Hematopoietic multipotent progenitor cell treated with erythropoietin and hydrocortisone succinate and interleukin-3 and kit ligand, for 17 days (in vitro differentiated cells): ENCODE results near the gene LPP.

ENCODE experiments used
- DNase-seq: peaks from one replicate; pipeline ENCODE4 v3.0.0-alpha.2; 2015; ENCODE audit warnings: low spot score

Gene LPP

DNA sequence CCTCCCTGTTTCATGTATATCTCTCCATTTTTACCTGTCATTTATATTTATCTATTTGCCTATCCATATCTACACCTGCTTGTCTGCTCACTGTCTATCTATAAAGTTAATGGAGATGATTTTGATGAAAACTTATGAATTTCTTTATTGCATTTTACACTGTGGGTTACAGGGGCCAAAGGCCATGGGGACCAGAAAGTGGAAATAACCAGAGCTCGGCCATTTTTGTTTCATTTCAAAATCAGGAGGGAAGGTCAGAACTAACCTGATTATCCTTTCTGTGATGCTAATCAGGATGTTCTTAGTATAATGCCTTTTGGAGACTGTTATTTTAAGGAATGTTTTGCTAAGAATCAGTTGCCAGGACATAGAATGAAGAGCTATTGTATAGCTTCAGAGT is 147.2 kb downstream of the LPP start:
- no peak for DNase-seq

GRCh38 chr3:188303286-188303799 is 149.4 kb downstream of the LPP start:
- no peak for DNase-seq

GRCh38 chr3:188303823-188304222 is 149.9 kb downstream of the LPP start:
- no peak for DNase-seq

DNA sequence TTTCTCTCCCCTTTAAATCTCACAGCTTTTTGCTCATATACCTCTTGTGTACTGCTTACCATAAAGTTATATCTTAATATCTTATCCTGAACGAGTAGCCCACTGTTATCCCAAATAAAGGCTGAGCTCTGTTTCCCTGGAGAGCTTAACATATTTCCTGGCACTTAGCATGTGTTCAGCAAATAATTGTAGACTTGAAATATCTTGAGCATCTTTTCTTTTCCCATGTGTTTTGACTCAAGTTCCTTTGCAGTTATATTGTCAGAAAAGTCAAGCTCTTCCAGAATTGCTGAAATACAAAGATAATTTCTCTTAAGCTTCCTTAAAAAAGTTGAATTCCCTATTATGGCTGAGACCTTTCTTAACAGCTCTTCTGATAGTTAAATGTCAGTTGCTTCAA is 150.5 kb downstream of the LPP start:
- no peak for DNase-seq

DNA sequence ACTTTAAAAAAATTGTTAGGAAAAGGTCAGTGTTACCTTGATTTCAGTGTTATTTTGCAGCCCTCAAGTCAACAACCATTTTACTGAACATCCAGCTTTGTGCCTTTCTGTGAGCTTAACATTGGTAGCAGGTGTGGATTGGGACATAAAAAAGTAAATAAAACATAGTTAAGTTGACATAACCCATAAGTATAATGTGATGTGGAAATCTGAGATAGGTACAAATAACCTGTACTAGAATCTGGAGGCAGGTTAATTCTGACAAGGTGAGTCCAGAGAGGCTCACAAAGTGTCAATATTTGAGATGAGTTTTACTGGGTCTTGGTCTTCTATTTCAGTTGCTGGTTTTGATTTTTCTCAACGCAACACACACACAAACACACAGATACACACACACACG is 151.3 kb downstream of the LPP start:
- no peak for DNase-seq

- no peak for DNase-seq
These were observed 152.6 kb downstream of the LPP start for GRCh38 chr3:188306435-188307005.

GRCh38 chr3:188309437-188310269 is 155.7 kb downstream of the LPP start:
- no peak for DNase-seq

DNA sequence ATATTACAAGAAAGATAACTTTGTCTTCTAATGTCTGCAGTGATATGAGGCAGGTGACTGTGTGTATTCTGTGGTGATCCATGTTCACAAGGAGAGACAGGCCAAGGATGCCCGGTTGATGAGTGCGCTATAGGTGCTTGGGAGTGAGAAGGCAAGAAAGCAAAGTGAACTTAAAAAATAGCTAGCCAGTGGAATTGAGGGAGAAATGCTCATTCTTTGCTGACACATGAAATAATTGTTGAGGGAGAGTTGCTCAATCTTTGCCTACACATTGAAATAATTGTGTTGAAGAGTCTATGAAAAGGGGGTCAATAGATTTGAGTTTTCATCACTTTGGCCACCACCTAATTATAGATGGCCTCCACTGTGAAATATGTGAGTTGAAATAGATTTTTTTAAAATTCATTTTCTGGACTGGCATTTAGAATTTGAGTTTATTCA is 156.3 kb downstream of the LPP start:
- DNase-seq, result no peak

DNA sequence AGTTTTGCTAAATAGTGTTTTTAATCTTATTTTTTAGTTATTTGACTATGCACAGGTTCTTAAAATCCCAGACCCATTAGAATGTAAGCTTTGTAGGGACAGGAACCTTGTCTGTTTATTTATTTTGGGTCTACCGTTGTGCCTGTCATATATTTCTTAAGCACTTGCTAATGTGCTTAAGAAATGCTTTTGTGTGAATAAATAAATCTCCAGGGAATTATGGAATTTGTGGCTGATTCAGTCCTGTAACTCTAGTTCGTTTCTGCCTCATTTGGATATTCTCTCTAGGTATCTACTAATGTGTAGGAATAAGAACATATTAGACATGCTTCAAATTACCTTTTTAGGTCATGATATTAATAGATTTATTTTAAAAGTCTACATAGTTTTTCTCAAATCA is 161.6 kb downstream of the LPP start:
- DNase-seq, result no peak

DNA sequence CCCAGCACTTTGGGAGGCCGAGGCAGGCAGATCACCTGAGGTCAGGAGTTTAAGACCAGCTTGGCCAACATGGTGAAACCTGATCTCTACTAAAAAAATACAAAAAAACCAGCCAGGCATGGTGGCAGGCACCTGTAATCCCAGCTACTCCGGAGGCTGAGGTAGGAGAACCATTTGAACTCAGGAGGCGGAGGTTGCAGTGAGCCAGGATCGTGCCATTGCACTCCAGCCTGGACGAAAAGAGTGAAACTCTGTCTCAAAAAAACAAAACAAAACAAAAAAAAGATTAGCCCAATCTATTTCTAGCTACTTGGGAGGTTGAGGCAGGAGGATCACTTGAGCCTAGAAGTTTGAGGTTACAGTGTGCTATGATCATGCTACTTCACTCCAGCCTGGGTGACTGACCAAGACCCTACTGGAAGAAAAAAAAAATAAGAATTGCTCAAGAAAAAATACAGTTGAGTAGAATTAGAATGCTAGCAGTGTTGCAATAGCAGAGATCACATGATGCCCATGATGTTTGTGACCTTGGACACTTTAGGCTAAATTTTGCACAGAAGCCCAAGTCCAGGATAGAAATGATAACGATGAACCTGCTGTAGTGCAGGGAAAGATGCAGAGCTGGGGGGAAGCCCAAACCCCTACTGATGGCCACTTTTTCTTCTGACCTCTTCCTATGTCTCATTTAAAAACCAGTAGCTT is 162.2 kb downstream of the LPP start:
- no peak for DNase-seq

- no peak for DNase-seq
These were observed 162.7 kb downstream of the LPP start for GRCh38 chr3:188316723-188317070.

GRCh38 chr3:188319569-188319968 is 165.6 kb downstream of the LPP start:
- DNase-seq, result no peak

DNA sequence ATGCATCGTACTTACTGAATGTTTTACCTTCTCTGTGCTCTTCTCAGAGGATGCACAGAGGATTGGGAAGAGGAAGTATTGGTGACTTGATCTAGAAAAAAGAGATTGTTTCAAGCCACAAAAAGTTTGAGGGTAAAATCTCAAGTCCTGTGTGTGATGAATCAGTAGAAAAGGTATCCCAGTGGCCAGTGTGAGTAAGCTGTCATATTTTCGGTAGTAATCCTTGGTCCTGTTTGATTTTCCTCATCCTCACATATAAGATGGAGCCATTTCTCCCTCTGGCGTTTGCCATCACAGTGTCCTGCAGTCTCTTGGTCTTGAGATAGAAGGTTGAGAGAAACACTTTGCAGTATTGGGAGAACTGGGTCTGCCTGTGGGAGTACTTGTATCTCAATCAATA is 166.8 kb downstream of the LPP start:
- DNase-seq, result no peak

- DNase-seq, result no peak
These were observed 167.3 kb downstream of the LPP start for GRCh38 chr3:188321258-188321657.

GRCh38 chr3:188322135-188322887 is 168.4 kb downstream of the LPP start:
- no peak for DNase-seq

DNA sequence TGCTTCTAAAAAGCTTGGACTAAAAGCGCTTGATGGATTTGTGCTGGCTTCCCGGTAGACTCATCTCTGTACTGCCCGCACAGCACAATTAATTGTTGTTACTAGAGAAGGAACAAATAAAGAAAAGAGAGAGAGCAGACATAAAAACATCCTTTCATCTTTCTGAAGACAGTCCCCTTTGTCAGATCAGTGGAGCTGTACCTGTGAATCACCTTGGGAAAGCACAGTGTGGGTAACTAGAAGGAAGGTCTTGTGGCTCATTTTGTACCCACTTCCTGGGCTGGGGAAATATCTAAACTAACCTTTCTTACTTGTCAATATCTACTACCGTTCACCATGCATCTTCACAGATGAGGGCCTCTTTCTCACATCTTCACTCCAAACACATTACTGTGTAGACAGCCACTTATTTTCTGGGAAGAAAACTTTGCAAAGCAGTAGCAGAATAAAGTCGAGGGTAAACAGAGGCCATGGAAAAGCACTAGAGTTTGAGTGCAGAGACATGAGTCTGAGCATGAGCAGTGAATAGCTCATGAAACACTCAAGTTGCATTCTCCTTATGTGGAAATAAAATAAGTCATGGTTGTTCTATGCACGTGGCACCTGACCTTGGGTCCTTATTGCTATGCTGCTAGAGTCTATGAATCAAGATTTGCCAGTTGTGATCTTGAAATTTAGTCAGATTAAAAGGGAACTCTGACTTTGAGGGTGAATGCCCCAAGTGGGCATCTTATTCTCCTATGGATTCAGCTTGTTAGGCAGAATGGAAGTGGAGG is 169.3 kb downstream of the LPP start:
- no peak for DNase-seq

DNA sequence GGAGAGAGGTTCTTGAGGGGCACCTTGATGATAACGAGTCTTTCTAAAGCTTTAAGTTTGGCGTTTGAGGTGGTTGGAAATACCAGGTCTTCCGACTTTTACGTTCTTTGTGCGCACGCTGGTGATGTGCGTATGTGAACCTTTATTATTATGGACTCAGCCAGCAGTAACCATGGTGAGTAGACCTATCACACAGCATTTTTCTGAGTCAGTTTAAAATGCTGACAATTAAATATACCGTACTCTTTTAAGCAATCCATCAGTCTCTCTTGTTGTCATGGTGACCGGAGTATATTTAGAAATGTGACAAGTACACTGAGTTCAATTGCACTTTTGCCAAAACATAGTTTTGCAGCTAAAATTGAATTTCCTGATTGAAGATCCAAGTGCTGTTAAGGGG is 172.2 kb downstream of the LPP start:
- no peak for DNase-seq

GRCh38 chr3:188326968-188327367 is 173.0 kb downstream of the LPP start:
- DNase-seq, result no peak

DNA sequence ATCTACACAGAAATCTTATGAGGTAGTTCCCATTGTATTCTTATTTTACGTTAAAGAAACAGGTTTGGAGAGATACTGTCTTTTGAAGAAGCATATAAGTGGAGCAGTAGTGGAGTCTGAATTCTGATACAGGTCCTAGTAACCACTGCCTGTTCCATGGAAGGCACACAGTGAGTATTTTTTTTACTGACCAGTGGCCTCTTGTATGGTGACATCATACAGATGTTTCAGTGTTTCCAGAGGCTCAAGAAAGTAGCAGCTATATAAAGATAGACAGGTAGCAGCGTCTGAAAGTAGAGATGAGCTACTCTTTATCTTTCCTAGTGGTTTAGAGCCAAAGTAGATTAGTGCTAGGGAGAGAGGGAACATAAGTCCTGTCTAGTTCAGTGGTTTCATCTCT is 173.5 kb downstream of the LPP start:
- no peak for DNase-seq

- no peak for DNase-seq
These were observed 176.2 kb downstream of the LPP start for GRCh38 chr3:188330138-188330537.

DNA sequence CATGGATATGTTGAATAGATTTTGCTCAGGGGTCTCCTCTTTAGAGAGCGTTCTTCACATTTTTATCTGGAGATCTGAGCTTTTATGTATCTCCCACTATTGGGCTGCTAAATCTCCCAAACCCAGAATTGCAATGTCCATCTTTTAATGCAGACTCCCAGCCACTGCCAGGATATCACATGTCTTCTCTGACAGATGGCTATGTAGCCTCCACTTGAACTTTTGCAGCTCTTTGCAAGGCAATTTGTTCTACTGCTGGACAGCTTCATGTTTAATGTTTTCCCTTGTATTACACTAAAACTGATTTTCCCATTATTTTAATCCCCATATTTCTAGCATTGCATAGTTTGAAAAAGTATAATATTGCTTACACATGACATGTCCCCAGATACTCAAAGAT is 177.2 kb downstream of the LPP start:
- DNase-seq, result no peak

DNA sequence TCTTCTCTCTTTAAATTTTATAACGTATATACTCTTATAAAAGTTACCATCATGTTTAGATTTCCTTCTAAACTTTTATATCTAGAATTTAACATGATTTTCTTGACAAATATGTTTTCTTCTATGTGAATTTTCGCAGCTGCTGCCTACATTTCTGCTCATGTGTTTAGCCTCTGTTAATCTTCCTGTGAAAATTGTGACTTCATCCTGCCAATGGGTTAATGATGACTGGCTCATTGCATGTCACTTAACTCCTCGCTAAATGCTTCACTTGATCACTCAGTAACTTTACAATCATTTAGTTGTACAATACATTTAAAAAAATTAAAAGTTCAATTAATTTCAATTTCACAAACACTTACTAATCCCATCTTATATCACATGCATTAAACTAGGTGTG is 178.1 kb downstream of the LPP start:
- DNase-seq, result no peak
